Subcutaneous adipose tissue (tissue), 4 donors: Measurements from ENCODE around the gene ZSCAN23. TPM values are rescaled to one million over a fixed set of nuclear protein-coding genes. Genes with fewer than 3 reads are reported as not detected.

Experiments used
- CTCF ChIP-seq: fragments of 450-650 bp; IDR thresholded peaks from one replicate; pipeline ENCODE4 v1.5.1; 2016; ENCODE audit warnings: low read depth, mild to moderate bottlenecking, control low read depth, antibody characterized with exemption, moderate library complexity
- total RNA-seq, 4 donors: library from RNA; depleted of rRNA; stranded (reverse); fragments of >200 nt; gene quantifications; one replicate each; pipeline ENCODE4 v1.1.0, GENCODE V29; 2016

ZSCAN23 gene
- total RNA-seq = 1 to 10 TPM in 3 of 4 donors, under 1 TPM in 1; 0.65 to 2.2 (median 1.7) TPM

- TF ChIP-seq CTCF = no peak
Observed at GRCh38 chr6:28443112-28443773, at the start of gene ZSCAN23. Gene ZSCAN23 (minus strand): TSS chr6:28443491. CDS start chr6:28436266, 7,225 bp downstream.

- no peak for TF ChIP-seq CTCF
Observed at GRCh38 chr6:28491984-28492317, 48.7 kb upstream of the ZSCAN23 start.

- TF ChIP-seq CTCF = no peak
Observed at GRCh38 chr6:28490205-28490890, 47.1 kb upstream of the ZSCAN23 start.

GRCh38 chr6:28489366-28490204 is 46.3 kb upstream of the ZSCAN23 start:
- TF ChIP-seq CTCF = no peak

GRCh38 chr6:28488916-28489365 is 45.6 kb upstream of the ZSCAN23 start:
- TF ChIP-seq CTCF = no peak

GRCh38 chr6:28486988-28487742 is 43.9 kb upstream of the ZSCAN23 start:
- no peak for TF ChIP-seq CTCF

- no peak for TF ChIP-seq CTCF
Observed at GRCh38 chr6:28486533-28486932, 43.2 kb upstream of the ZSCAN23 start.
